G401 (cell line): ENCODE results near the gene ASCC3. TPM values are rescaled to one million over a fixed set of nuclear protein-coding genes. Genes with fewer than 3 reads are reported as not detected.

ENCODE experiments used
- DNase-seq: peaks from one replicate; pipeline ENCODE4 v3.0.0-alpha.2; 2015; ENCODE audit warnings: low spot score
- in situ Hi-C: cut with HindIII; loops from 2 replicates; pipeline ENCODE4 v1.10.0; 2016; ENCODE audit warnings: low sequenced_read_pairs, mixed read lengths
- total RNA-seq: library from RNA; depleted of rRNA; stranded (reverse); fragments of >200 nt; shearing (Covaris generic); gene quantifications from 2 replicates; pipeline ENCODE4 v1.2.3, GENCODE V29; 2014

The ASCC3 gene
- total RNA-seq, 1 experiment from 2014 or later: 43.8 TPM

DNA sequence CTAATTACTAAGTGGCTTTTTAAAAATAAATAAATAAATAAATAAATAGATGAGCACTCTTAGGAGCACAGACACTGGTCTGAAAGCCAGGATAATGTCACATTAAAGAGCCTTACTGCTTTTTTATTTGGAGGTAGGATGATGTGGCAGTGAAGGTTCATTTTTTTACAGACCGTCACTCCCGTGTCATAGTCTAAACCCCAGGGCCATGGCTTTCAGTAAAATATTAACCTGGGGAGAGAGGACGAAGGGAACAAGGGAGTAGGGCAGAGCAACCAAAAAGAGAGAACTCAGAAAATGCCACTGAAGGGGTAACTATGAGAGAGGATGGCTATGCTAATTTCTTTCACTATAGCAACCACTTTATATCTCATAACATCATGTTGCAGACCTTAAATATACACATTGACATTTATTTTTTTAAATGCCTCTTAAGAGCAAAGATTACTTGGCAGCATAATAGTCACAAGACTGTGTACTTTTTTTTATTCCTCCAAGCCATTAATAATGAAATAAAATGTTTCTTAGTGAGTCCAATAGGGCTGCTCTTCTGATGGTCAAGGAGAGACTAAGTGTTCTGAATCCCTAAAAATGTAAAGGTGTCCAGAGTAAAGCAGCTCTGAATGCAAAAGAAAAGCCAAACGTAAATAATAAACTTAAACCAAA, 315.6 kb downstream of the ASCC3 start:
- DNase-seq: no peak
- in situ Hi-C loops: no loop called here

GRCh38 chr6:100559859-100560258, 321.3 kb downstream of the ASCC3 start:
- in situ Hi-C loops: no loop called here
- DNase-seq: no peak

DNA sequence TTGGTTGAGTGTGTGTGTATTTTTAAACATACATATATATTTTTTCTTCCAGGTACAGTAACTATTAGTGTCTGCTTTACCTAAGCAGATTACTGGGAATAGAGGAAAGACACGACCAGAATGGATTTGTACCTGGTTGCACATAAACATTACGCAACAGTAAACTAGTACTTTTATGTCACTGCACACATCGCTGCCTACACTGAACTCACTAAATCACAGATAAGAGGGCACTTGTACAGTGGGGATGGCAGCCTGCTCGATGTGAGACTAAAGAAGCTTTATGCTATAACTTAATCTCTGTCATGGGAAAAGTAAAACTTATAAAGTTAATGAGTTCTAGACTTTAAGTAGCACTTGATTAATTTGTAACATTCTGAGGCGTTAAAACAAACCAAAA, 326.9 kb downstream of the ASCC3 start:
- DNase-seq: no peak
- in situ Hi-C loops: no loop called here

- in situ Hi-C loops: no loop called here
- no peak for DNase-seq
Observed at GRCh38 chr6:100553243-100553642, 327.9 kb downstream of the ASCC3 start.

DNA sequence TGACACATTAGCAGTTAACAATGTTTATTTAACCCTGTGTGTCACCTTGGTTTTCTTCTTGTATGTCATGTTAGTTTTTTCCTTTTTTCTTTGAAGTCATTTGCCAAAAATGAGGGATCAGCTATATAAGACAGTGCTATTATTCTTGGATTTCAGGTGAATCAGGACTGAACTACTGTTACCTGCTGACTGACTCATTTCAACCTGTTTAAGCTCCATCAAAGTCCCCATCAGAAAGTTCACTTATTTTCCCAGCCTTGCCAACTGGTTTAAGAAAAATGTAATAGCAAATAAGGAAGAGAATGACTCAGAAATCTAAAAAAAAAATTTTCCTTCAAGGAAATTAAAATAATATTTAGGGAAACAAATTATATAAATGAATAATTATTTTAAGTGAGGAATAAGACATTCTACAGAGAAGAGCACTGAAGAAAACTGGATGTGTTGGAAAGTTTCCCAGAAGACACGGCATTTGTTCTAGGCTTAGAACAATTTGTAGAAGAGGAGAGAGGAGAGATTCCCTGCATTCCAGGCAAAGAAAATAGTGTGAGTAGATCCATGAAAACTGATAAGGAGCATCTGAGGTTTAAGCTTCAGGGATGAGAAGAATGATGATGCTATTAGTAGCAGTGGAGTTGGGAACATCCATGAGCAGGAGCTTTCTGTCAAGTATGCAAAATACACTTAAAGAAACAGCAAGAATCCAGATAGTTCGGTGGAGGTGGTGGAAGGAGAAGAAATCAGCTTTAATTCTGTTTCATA, 331.5 kb downstream of the ASCC3 start:
- in situ Hi-C loops: no loop called here
- DNase-seq: no peak

GRCh38 chr6:100538086-100538485, 343.0 kb downstream of the ASCC3 start:
- in situ Hi-C loops: no loop called here

GRCh38 chr6:100518588-100518987, 362.5 kb downstream of the ASCC3 start:
- in situ Hi-C loops: no loop called here
- no peak for DNase-seq

More at GRCh38 chr6:100538086-100538485, 343.0 kb downstream of the ASCC3 start:
- no peak for DNase-seq

- in situ Hi-C loops: no loop called here
- DNase-seq: no peak
Observed at GRCh38 chr6:100517633-100518032, 363.5 kb downstream of the ASCC3 start.

DNA sequence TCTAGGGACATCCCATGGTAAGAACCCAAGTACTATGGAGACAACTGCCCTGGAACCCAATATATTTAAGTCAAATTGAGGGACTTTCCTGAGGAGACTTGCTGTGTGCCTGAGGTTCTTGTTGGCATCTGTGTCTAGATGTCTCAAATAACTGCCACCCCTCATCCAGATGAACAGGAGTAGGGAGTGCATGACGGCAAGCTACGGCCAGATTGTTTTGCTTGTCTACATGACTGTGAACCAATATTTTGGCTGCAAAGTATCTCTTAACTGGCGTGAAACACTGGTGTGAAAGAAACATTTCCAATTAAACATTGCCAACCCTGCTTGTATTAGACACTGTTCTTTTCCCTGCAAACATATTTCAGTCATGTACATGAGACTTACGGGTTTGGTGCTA, 364.0 kb downstream of the ASCC3 start:
- no peak for DNase-seq
- in situ Hi-C loops: no loop called here

DNA sequence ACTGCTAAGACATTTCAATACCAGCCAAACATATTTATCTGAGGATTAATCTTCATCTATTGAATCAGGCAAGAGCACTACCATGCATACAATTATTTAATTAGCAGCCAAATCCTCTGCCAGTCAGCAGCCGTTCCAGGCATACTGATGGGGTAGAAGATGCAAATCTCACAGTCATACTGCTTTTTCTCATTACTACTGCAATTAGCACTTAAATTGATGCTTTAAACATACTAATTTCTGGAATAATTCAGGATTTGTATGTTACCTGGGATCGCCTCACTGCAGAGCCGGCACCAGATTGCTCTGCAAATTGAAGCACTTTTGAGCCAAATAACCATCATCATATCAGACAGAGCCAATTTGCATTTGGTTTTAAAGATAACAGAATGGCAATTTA, 366.5 kb downstream of the ASCC3 start:
- no peak for DNase-seq
- in situ Hi-C loops: no loop called here

DNA sequence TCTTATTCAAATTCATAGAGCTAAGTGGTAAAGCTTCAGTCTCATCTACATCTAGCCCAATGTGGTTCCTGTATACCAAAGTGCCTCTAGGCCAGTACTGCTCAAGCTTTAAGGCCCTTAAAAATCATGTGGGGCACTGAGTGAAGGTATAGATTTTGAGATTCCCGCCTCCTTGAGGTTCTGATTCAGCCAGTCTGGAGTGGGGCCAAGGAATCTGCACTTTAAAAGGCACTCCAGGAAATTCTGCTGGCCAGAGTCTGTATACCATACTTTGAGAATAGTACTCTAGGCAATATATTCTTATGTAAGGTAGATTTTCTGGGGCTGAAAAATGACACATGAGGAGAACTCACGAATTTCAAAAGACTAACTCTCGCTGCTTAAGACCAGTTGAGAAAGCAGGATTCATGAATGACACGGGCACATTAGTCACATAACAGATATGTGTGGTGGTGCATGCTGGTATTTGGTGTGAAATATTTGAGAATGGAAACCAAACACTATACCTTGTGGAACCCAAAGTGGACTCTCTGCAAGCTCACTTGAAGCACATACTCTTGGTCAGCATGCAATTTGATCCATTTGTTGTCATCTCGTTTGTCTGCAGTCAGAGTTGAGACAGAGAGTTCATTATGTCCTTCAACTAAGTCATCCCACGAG, 368.8 kb downstream of the ASCC3 start:
- in situ Hi-C loops: no loop called here
- no peak for DNase-seq

GRCh38 chr6:100509101-100509500, 372.0 kb downstream of the ASCC3 start:
- DNase-seq: no peak
- in situ Hi-C loops: no loop called here

GRCh38 chr6:100506651-100507050, 374.5 kb downstream of the ASCC3 start:
- no peak for DNase-seq
- in situ Hi-C loops: no loop called here

- in situ Hi-C loops: no loop called here
- DNase-seq: no peak
Observed at GRCh38 chr6:100504786-100505737, 376.1 kb downstream of the ASCC3 start.

DNA sequence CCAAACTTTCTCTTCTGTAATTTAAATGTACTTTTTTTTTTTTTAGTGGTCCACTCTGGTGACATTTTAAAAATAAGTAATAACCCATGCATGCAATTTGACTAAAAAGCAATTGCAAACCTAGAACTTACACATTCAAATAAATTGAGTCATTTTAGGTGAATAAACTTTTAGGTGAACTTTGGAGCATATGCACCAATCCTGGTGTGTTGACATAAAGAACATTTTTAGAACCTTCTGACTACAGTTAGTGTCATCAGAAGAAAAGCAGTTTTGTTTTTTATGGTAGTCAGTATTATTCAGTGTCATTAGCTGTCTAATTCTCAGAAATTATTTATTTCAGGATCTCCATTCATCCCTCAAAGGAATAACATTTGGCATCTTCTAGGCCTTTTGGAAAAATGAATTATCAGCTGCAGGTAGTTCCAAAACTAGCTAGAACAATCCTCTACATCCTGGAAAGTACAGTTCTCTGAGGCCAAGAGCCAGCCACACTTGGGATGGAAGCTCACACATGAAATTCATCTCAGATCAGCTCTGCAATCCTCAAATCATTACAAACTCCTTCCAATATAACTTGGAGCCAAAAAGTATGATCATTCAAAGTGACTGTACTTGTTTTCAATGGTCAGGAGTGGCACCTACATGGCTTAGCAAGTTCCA, 378.0 kb downstream of the ASCC3 start:
- in situ Hi-C loops: no loop called here
- no peak for DNase-seq

- no peak for DNase-seq
- in situ Hi-C loops: no loop called here
Observed at GRCh38 chr6:100493206-100493888, 387.8 kb downstream of the ASCC3 start.

GRCh38 chr6:100491952-100492670, 389.0 kb downstream of the ASCC3 start:
- in situ Hi-C loops: no loop called here
- no peak for DNase-seq

GRCh38 chr6:100490065-100490464, 391.1 kb downstream of the ASCC3 start:
- DNase-seq: no peak
- in situ Hi-C loops: no loop called here
